Measurements from ENCODE around the gene C16orf46. TPM values are rescaled to one million over a fixed set of nuclear protein-coding genes. Genes with fewer than 3 reads are reported as not detected.

C16orf46 gene
- total and polyA plus RNA-seq, 2 of the 4 experiments (the other 2 are of a cell fraction) = 0.27 to 0.72 TPM

- CTCF ChIA-PET = interaction anchor here (0.6 kb wide), 1 partner anchor 58 kb away, joined by 7 read pairs; no protein-coding TSS in a partner anchor
- H3K56ac ChIP-seq (ENCODE audit: extremely low read depth, insufficient read depth, low read length) = no peak overlapping the region
- DNase-seq (no peak), ATAC-seq (ENCODE audit: low read depth) (no peak)
- no peak overlapping the region for H2BK120ac ChIP-seq (ENCODE audit: low read depth, low read length)
- TF ChIP-seq MXI1 (IDR thresholded peaks at IDR 0.05; ENCODE audit: borderline replicate concordance, low read depth, low read length) (no peak), CTCF (conservative IDR thresholded peaks at IDR 0.05; ENCODE audit: low read depth, low read length) (no peak), NFE2L2 (IDR thresholded peaks at IDR 0.05; ENCODE audit: low read depth, low read length) (no peak), SMC3 (IDR thresholded peaks at IDR 0.05; ENCODE audit: low read depth, low read length) (no peak), POLR2A (IDR thresholded peaks at IDR 0.05; ENCODE audit: low read depth, low read length) (no peak), MAFK (IDR thresholded peaks at IDR 0.05; ENCODE audit: low read depth, low read length) (no peak), ELK1 (IDR thresholded peaks at IDR 0.05; ENCODE audit: borderline replicate concordance, low read depth, low read length) (no peak), USF2 (IDR thresholded peaks at IDR 0.05; ENCODE audit: low read depth, low read length) (no peak), RAD21 (IDR thresholded peaks at IDR 0.05; ENCODE audit: low read length) (no peak), BHLHE40 (IDR thresholded peaks at IDR 0.05; ENCODE audit: low read depth, low read length) (no peak), CEBPB (IDR thresholded peaks at IDR 0.05; ENCODE audit: low read depth, low read length) (no peak), RCOR1 (IDR thresholded peaks at IDR 0.05; ENCODE audit: insufficient replicate concordance, low read length) (no peak), RFX5 (IDR thresholded peaks at IDR 0.05; ENCODE audit: low read depth, low read length) (no peak), MAZ (IDR thresholded peaks at IDR 0.05; ENCODE audit: borderline replicate concordance, low read depth, low read length) (no peak), FOS (IDR thresholded peaks at IDR 0.05; ENCODE audit: low read depth, low read length) (no peak), CHD1 (IDR thresholded peaks at IDR 0.05; ENCODE audit: low read depth, low read length) (no peak)
- no peak overlapping the region for H2AK5ac ChIP-seq (ENCODE audit: low read depth, low read length)
- H3K4ac ChIP-seq (ENCODE audit: low read depth, low read length) = no peak overlapping the region
- H4K91ac ChIP-seq (ENCODE audit: insufficient read depth, low read depth, low read length) = no peak overlapping the region
- no peaks in the 10 kb centered on the region for H3K4me1 ChIP-seq (ENCODE audit: control insufficient read depth, insufficient read depth, low read length)
- intact Hi-C loops (cut with micrococcal nuclease) (no loop called here), dilution Hi-C loops (cut with HindIII; ENCODE audit: low sequenced_read_pairs, unreplicated experiment) (no loop called here), in situ Hi-C loops (cut with MboI; ENCODE audit: low sequenced_read_pairs) (no loop called here)
- H3K9ac ChIP-seq (ENCODE audit: low read depth, low read length) = no peak overlapping the region
- H3K36me3 ChIP-seq (ENCODE audit: control insufficient read depth, insufficient read depth, low read length) = no peaks in the 10 kb centered on the region
- no peak overlapping the region for H2BK20ac ChIP-seq (ENCODE audit: low read depth, low read length)
- H3K4me2 ChIP-seq (ENCODE audit: low read depth, low read length) = no peak overlapping the region
- H3K27me3 ChIP-seq (ENCODE audit: control insufficient read depth, insufficient read depth, low read length) = no peaks in the 10 kb centered on the region; the same call in 1 of the 2 replicates
- H2AFZ ChIP-seq (replicated peaks; ENCODE audit: low read length, poor library complexity) = no peak overlapping the region
- WGBS, 2 experiments (ENCODE audit: extremely low coverage in 2 of 2, insufficient read length in 1 of 2) = 80% methylated on average over 2 of the region's 11 CpGs; no CpG with 5 or more reads in 1 of the 2 experiments
- no peak overlapping the region for H2BK5ac ChIP-seq (ENCODE audit: low read depth, low read length, poor library complexity, severe bottlenecking)
- H3K14ac ChIP-seq (replicated peaks; ENCODE audit: low read depth, low read length) = no peak overlapping the region
- POLR2A ChIA-PET (ENCODE audit: unreplicated experiment) = no interaction called here
- no TSS peak for BruUV-seq (replicated peaks)
- no peak overlapping the region for H4K5ac ChIP-seq (ENCODE audit: low read depth, low read length)
- no peak overlapping the region for H3K4me3 ChIP-seq (ENCODE audit: insufficient read depth, low read depth, low read length)
- no peak overlapping the region for H3K18ac ChIP-seq (ENCODE audit: low read depth, low read length)
- H4K8ac ChIP-seq (ENCODE audit: low read depth in 2 of 2, low read length in 2 of 2) = no peak overlapping the region
- H3K23ac ChIP-seq (ENCODE audit: low read depth, low read length) = no peak overlapping the region
- no peaks in the 10 kb centered on the region for H3K9me3 ChIP-seq (ENCODE audit: control insufficient read depth, insufficient read depth, low read length)
- no peak overlapping the region for H3K27ac ChIP-seq (ENCODE audit: insufficient read depth, low read length)
- no peak overlapping the region for H2BK15ac ChIP-seq (ENCODE audit: low read depth, low read length)
- no peaks in the 10 kb centered on the region for H4K20me1 ChIP-seq (ENCODE audit: insufficient read depth, low read length)
- H3K9me1 ChIP-seq (ENCODE audit: insufficient read depth, low read length) = no peaks in the 10 kb centered on the region
- H3K79me1 ChIP-seq (ENCODE audit: low read depth in 1 of 2, low read length in 2 of 2) = no peaks in the 10 kb centered on the region
- H2AK9ac ChIP-seq (replicated peaks; ENCODE audit: low read depth, low read length, poor library complexity) = no peak overlapping the region
These were observed 40.4 kb upstream of the C16orf46 start for GRCh38 chr16:81117436-81117835.
